Head of caudate nucleus (tissue), 42 donors: ENCODE measurements around the gene NT5DC4.
"Not testable (repeated sequence)": the region's sequence is repeated elsewhere in the genome, so short reads cannot be mapped to it uniquely, and the experiment has no call there.

Experiments
- DNase-seq, 42 donors: peaks; one replicate each; pipeline versions ENCODE4 v3.0.0 to v3.0.0-alpha.2; 2020 to 2021; ENCODE audit warnings: mixed read lengths in 7 of 42
- intact Hi-C: fragments of 100-400 bp; cut with DNase I; formaldehyde crosslinking; loops from one replicate; pipeline ENCODE4 v1.15.0; 2022

The NT5DC4 gene

GRCh38 chr2:112694182-112694581 lies 26.6 kb upstream of the NT5DC4 start:
- intact Hi-C loops: no loop called here
- peak in 5 of 42 donors; percentile 3 to 22 (median 3) for DNase-seq

GRCh38 chr2:112698834-112699515 lies 21.8 kb upstream of the NT5DC4 start:
- DNase-seq: no peak
- intact Hi-C loops: no loop called here

- intact Hi-C loops: no loop called here
- DNase-seq: peak in 1 of 42 donors; percentile 9
Observed at GRCh38 chr2:112699984-112700667, 20.7 kb upstream of the NT5DC4 start.

DNA sequence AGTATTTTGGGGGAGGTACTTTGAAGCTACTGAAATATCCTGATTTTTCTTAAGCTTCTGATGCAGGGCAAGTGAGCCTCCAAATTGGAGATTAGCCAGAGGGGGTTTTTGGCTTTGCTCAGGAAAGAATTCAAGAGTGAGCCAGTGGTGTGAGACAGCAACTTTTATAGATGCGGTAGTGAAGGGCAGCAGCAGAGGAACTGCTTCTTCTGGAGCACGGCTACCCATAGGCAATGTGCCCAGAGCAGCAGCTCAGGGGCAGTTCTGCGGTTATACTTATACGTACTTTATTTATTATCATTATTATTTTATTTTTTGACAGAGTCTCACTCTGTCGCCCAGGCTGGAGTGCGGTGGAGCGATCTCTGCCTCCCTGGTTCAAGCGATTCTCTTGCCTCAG lies 19.8 kb upstream of the NT5DC4 start:
- intact Hi-C loops: no loop called here
- DNase-seq: peak in 9 of 42 donors; percentile 7 to 43 (median 27)

- intact Hi-C loops: no loop called here
- DNase-seq: peak in 1 of 42 donors; percentile 9
Observed at GRCh38 chr2:112703684-112704083, 17.1 kb upstream of the NT5DC4 start.

DNA sequence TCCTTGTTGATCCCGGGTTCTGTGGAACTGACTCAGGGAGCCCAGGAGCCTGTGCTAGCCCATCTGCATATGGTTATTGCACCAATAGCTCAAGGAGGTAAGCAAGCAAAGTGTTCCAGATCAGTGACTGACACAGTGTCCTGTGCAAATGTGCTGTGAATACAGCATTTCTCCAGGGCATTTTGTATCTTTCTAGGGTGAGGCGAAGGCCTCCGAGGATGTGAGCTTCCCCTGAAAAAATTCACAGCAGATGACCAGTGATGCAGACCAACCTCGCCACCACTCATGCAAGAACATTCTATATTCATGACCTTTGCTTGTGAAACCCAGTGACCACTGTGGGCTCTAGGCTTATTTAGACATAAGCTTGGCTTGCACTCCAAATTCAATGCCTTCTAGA lies 15.2 kb upstream of the NT5DC4 start:
- peak in 6 of 42 donors; percentile 5 to 14 (median 9) for DNase-seq
- intact Hi-C loops: no loop called here

GRCh38 chr2:112706170-112706664 lies 14.6 kb upstream of the NT5DC4 start:
- intact Hi-C loops: no loop called here
- DNase-seq: peak in 4 of 42 donors; percentile 1 to 10 (median 7)

DNA sequence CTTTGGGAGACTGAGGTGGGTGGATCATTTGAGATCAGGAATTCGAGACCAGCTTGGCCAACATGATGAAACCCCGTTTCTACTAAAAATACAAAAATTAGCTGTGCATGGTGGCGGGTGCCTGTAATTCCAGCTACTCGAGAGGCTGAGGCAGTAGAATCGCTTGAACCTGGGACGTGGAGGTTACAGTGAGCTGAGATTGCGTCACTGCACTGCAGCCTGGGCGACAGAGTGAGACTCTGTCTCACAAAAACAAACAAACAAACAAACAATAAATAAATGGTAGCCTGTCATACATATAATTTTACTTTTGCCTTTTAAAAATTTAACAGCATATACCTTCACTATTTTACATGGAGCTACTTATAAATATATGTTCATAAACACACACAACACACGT lies 13.9 kb upstream of the NT5DC4 start:
- peak in 6 of 42 donors; percentile 2 to 18 (median 4) for DNase-seq
- intact Hi-C loops: not testable (repeated sequence)

DNA sequence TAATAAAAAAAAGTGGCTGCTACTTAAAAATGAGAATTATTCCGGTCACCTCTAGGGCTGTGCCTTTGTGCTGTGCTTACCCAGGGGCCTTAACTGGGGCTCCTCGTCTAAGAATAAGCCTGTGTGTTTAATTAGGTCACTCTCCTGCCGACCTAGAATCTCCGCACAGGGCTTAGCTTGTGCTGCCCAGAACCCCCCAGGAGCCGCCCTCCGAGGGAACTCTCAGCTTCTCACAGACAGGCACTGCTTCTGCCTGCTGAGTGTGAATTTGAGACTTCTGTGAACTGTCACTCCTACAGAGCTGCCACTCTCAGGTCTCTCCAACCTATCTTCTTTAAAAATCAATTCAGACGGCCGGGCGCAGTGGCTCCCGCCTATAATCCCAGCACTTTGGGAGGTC lies 11.9 kb upstream of the NT5DC4 start:
- intact Hi-C loops: no loop called here
- DNase-seq: peak in 16 of 42 donors; percentile 11 to 70 (median 38)

DNA sequence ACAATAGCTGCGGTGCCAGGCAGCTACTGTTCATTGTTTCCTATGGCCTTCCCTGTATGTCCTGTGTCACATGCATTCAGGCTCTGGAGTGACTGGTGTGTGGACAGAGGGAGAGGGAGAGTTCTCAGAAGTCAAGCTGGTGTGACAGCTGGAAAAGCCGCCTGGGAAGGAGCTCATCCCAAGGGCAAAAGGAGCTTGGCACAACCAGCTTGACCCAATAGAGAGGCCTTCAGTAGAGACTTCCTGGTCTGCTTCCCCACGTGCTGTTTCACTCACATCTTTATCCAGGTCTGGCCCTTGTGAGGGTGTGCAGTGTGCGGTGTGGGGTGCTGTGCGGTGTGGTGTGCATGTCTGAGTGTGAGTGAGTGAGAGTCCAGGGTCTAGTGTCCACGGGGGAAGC lies 11.1 kb upstream of the NT5DC4 start:
- peak in 7 of 42 donors; percentile 6 to 37 (median 25) for DNase-seq
- intact Hi-C loops: no loop called here

DNA sequence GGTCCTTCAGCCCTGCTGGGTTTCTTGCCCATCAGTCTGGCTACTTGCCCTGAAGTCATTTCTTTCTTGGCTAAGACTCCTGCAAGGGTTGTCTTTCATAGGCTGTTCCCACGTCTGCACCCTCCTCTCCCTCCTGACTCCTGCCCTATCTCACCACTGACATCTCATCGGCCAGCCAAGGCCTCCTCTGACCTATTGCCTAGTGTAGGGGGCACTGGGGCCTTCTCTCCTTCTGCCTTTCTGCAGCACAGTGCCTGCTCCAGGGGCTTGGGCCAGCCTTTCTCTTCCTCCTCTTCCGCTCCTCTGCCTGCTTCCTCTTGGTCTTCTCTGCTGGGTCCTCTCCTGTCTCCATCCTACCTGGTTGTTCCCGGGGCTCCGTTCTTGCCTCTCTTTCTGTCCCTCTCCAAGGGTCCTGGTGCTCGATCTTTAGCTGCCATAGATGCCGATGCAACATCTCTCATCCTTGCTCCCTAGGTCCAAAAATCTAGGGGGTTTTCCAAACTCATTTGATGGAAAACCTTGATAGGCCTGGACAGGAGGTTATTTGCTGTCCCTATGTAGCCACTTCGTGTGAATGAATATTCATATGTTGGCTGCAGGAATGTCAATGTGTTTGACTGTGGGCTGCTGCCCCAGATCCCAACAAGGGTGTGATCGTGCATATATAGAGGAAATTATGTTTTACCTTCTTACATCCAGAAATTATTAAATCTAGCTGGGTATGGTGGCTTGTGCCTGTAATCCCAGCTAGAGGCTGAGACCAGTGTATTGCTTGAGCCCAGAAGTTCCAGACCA lies 9.7 kb upstream of the NT5DC4 start:
- peak in 6 of 42 donors; percentile 7 to 38 (median 24) for DNase-seq
- intact Hi-C loops: no loop called here

DNA sequence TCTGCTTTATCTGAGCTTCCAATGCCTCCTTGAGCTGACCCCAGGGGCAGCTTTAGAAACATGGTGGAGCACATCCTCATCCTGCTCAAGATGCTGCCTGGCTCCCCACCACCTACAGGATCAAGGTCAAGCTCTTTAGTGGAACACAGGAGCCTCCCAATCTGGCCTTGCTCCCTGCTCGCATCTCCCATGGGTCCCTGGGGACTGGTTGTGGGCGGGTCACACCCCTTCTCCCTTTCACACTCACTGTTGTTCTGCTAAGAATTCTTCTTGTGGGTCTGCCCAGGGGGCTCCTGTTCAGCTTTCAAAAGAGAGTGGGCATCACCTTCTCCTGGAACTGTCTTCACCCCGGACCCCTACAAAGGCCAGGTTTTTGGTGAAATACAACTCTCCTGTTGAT lies 8.4 kb upstream of the NT5DC4 start:
- intact Hi-C loops: no loop called here
- DNase-seq: peak in 5 of 42 donors; percentile 1 to 27 (median 11)

DNA sequence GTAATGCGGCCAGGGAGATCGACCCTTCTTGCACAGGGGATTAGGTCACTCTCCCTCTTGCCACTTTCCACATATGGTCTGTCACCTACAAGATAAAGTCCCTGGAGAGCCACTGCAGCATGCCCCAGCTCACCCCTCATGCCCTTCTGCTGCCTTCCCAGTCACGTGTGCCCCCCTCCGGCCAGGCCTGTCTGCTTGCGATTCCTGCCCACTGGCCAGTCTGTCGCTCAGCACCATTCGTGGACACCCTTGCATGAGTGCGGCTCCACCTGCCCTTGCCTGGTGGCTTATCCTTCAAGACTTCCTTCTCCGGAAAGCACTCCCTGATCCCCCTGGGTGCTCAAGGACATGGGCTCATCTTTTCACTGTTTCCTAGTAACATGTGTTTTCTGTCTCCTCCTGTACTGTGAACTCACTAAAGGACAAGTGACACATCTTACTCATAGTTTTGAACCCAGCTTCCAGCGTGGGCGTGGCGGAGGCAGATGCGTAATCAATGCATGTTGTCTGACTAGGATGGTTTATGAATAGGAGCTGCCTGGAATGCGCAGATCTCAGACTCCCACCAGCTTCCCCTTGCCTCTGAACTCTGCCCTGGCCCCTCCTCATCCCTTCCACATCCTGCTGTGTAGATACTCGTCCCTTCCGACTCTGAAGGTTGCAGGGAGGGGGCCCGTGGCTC lies 7.8 kb upstream of the NT5DC4 start:
- peak in 12 of 42 donors; percentile 16 to 55 (median 40) for DNase-seq
- intact Hi-C loops: no loop called here

- intact Hi-C loops: no loop called here
- DNase-seq: peak in 4 of 42 donors; percentile 1 to 37 (median 16)
Observed at GRCh38 chr2:112713585-112713925, 7.3 kb upstream of the NT5DC4 start.

- intact Hi-C loops: no loop called here
- peak in 4 of 42 donors; percentile 3 to 29 (median 4) for DNase-seq
Observed at GRCh38 chr2:112713926-112714325, 6.9 kb upstream of the NT5DC4 start.

- intact Hi-C loops: no loop called here
- peak in 4 of 42 donors; percentile 2 to 28 (median 8) for DNase-seq
Observed at GRCh38 chr2:112714331-112714730, 6.5 kb upstream of the NT5DC4 start.

GRCh38 chr2:112714836-112715631 lies 5.8 kb upstream of the NT5DC4 start:
- peak in 4 of 42 donors; percentile 11 to 37 (median 17) for DNase-seq
- intact Hi-C loops: no loop called here

GRCh38 chr2:112716094-112716493 lies 4.7 kb upstream of the NT5DC4 start:
- DNase-seq, intact Hi-C loops: not testable (repeated sequence)
